Central memory CD8-positive, alpha-beta T cell (primary cell): ENCODE measurements around the gene OLFM4.

Source experiments
- ATAC-seq: fragments of 150-1000 bp; cut with Tn5 transposase; replicated peaks from 2 replicates; pipeline ENCODE4 v1.10.0; 2022; ENCODE audit warnings: mild to moderate bottlenecking, moderate FRiP score, moderate number of reproducible peaks; ENCODE audit not compliant: poor library complexity, severe bottlenecking; ENCODE audit errors: extremely low read depth
- DNase-seq, 2 donors: peaks; one replicate each; pipeline ENCODE4 v3.0.0; 2021; ENCODE audit warnings: low spot score in 2 of 2
- H3K27ac Mint-ChIP-seq: one replicate; pipeline ENCODE4 v1.8.0; 2022; ENCODE audit warnings: low read depth, mild to moderate bottlenecking, moderate library complexity, mixed read lengths
- H3K27me3 Mint-ChIP-seq: one replicate; pipeline ENCODE4 v1.8.0; 2022; ENCODE audit warnings: mixed read lengths
- H3K36me3 Mint-ChIP-seq: one replicate; pipeline ENCODE4 v1.8.0; 2022; ENCODE audit warnings: mild to moderate bottlenecking, moderate library complexity, mixed read lengths; ENCODE audit not compliant: insufficient read depth
- H3K4me1 Mint-ChIP-seq: one replicate; pipeline ENCODE4 v1.8.0; 2022; ENCODE audit warnings: mixed read lengths
- H3K4me3 Mint-ChIP-seq: one replicate; pipeline ENCODE4 v1.8.0; 2022; ENCODE audit warnings: mild to moderate bottlenecking, moderate library complexity, mixed read lengths
- H3K9me3 Mint-ChIP-seq: one replicate; pipeline ENCODE4 v1.8.0; 2022; ENCODE audit warnings: mixed read lengths

Gene OLFM4

GRCh38 chr13:53054569-53054968 is 26.0 kb downstream of the OLFM4 start:
- H3K27me3 Mint-ChIP-seq, result no peaks in the 10 kb centered on the region
- H3K9me3 Mint-ChIP-seq, result no peaks in the 10 kb centered on the region
- H3K27ac Mint-ChIP-seq, result no peak overlapping the region
- ATAC-seq (no peak), DNase-seq (no peak)
- no peak overlapping the region for H3K4me3 Mint-ChIP-seq
- peaks cover 3% of the 10 kb centered on the region for H3K36me3 Mint-ChIP-seq
- H3K4me1 Mint-ChIP-seq, result no peaks in the 10 kb centered on the region

- no peaks in the 10 kb centered on the region for H3K9me3 Mint-ChIP-seq
- H3K27ac Mint-ChIP-seq, result no peak overlapping the region
- DNase-seq, result no peak
- no peak for ATAC-seq
- no peaks in the 10 kb centered on the region for H3K27me3 Mint-ChIP-seq
- peaks cover 3% of the 10 kb centered on the region for H3K36me3 Mint-ChIP-seq
- no peak overlapping the region for H3K4me3 Mint-ChIP-seq
- H3K4me1 Mint-ChIP-seq, result no peaks in the 10 kb centered on the region
Observed at GRCh38 chr13:53058065-53058679, 29.6 kb downstream of the OLFM4 start.

- H3K4me3 Mint-ChIP-seq, result no peak overlapping the region
- H3K9me3 Mint-ChIP-seq, result peaks cover 7% of the 10 kb centered on the region
- DNase-seq, result no peak
- ATAC-seq, result peak; percentile 24
- H3K27ac Mint-ChIP-seq, result no peak overlapping the region
- no peaks in the 10 kb centered on the region for H3K4me1 Mint-ChIP-seq
- no peaks in the 10 kb centered on the region for H3K27me3 Mint-ChIP-seq
- H3K36me3 Mint-ChIP-seq, result peaks cover 3% of the 10 kb centered on the region
Observed at GRCh38 chr13:53060840-53061490, 32.4 kb downstream of the OLFM4 start.

- H3K4me3 Mint-ChIP-seq, result no peak overlapping the region
- no peaks in the 10 kb centered on the region for H3K36me3 Mint-ChIP-seq
- ATAC-seq (no peak), DNase-seq (no peak)
- H3K9me3 Mint-ChIP-seq, result peaks cover 10% of the 10 kb centered on the region
- no peaks in the 10 kb centered on the region for H3K4me1 Mint-ChIP-seq
- no peaks in the 10 kb centered on the region for H3K27me3 Mint-ChIP-seq
- no peak overlapping the region for H3K27ac Mint-ChIP-seq
Observed at GRCh38 chr13:53064731-53065130, 36.1 kb downstream of the OLFM4 start.

GRCh38 chr13:53066411-53066810 is 37.8 kb downstream of the OLFM4 start:
- ATAC-seq (no peak), DNase-seq (no peak)
- Mint-ChIP-seq H3K4me1 (no peaks in the 10 kb centered on the region), H3K36me3 (no peaks in the 10 kb centered on the region), H3K9me3 (peaks cover 13% of the 10 kb centered on the region), H3K27ac (no peak overlapping the region), H3K4me3 (no peak overlapping the region), H3K27me3 (no peaks in the 10 kb centered on the region)

GRCh38 chr13:53068585-53069520 is 40.2 kb downstream of the OLFM4 start:
- H3K4me3 Mint-ChIP-seq, result no peak overlapping the region
- H3K27ac Mint-ChIP-seq, result no peak overlapping the region
- DNase-seq (no peak), ATAC-seq (no peak)
- no peaks in the 10 kb centered on the region for H3K27me3 Mint-ChIP-seq
- H3K9me3 Mint-ChIP-seq, result peaks cover 13% of the 10 kb centered on the region
- no peaks in the 10 kb centered on the region for H3K4me1 Mint-ChIP-seq
- H3K36me3 Mint-ChIP-seq, result no peaks in the 10 kb centered on the region

- H3K4me3 Mint-ChIP-seq, result no peak overlapping the region
- no peak overlapping the region for H3K27ac Mint-ChIP-seq
- ATAC-seq, result no peak
- no peak for DNase-seq
- H3K4me1 Mint-ChIP-seq, result no peaks in the 10 kb centered on the region
- peaks cover 6% of the 10 kb centered on the region for H3K9me3 Mint-ChIP-seq
- H3K27me3 Mint-ChIP-seq, result no peaks in the 10 kb centered on the region
- H3K36me3 Mint-ChIP-seq, result no peaks in the 10 kb centered on the region
Observed at GRCh38 chr13:53069800-53070199, 41.2 kb downstream of the OLFM4 start.

- H3K9me3 Mint-ChIP-seq, result peaks cover 13% of the 10 kb centered on the region
- no peak overlapping the region for H3K4me3 Mint-ChIP-seq
- ATAC-seq (no peak), DNase-seq (no peak)
- no peak overlapping the region for H3K27ac Mint-ChIP-seq
- no peaks in the 10 kb centered on the region for H3K36me3 Mint-ChIP-seq
- H3K4me1 Mint-ChIP-seq, result no peaks in the 10 kb centered on the region
- H3K27me3 Mint-ChIP-seq, result peaks cover 9% of the 10 kb centered on the region
Observed at GRCh38 chr13:53073711-53074110, 45.1 kb downstream of the OLFM4 start.

- ATAC-seq (no peak), DNase-seq (no peak)
- Mint-ChIP-seq H3K9me3 (peaks cover 13% of the 10 kb centered on the region), H3K27ac (no peak overlapping the region), H3K4me1 (no peaks in the 10 kb centered on the region), H3K27me3 (peaks cover 9% of the 10 kb centered on the region), H3K4me3 (no peak overlapping the region), H3K36me3 (no peaks in the 10 kb centered on the region)
Observed at GRCh38 chr13:53074114-53074513, 45.5 kb downstream of the OLFM4 start.

- Mint-ChIP-seq H3K36me3 (no peaks in the 10 kb centered on the region), H3K4me3 (no peak overlapping the region), H3K27ac (no peak overlapping the region), H3K27me3 (peaks cover 9% of the 10 kb centered on the region), H3K9me3 (peaks cover 7% of the 10 kb centered on the region), H3K4me1 (no peaks in the 10 kb centered on the region)
- no peak for ATAC-seq
- no peak for DNase-seq
Observed at GRCh38 chr13:53075356-53076041, 46.9 kb downstream of the OLFM4 start.

GRCh38 chr13:53079691-53080090 is 51.1 kb downstream of the OLFM4 start:
- Mint-ChIP-seq H3K9me3 (peaks cover 7% of the 10 kb centered on the region), H3K27ac (no peak overlapping the region), H3K27me3 (peaks cover 9% of the 10 kb centered on the region), H3K4me1 (no peaks in the 10 kb centered on the region), H3K36me3 (no peaks in the 10 kb centered on the region), H3K4me3 (no peak overlapping the region)
- DNase-seq (no peak), ATAC-seq (no peak)

GRCh38 chr13:53088871-53089270 is 60.3 kb downstream of the OLFM4 start:
- H3K4me3 Mint-ChIP-seq, result no peak overlapping the region
- no peaks in the 10 kb centered on the region for H3K36me3 Mint-ChIP-seq
- H3K27me3 Mint-ChIP-seq, result no peaks in the 10 kb centered on the region
- no peaks in the 10 kb centered on the region for H3K4me1 Mint-ChIP-seq
- peaks cover 14% of the 10 kb centered on the region for H3K9me3 Mint-ChIP-seq
- no peak overlapping the region for H3K27ac Mint-ChIP-seq
- ATAC-seq (no peak), DNase-seq (no peak)
